HepG2 (cell line): ENCODE measurements around the gene RPH3AL. TPM values are rescaled to one million over a fixed set of nuclear protein-coding genes. Genes with fewer than 3 reads are reported as not detected.

Experiments
- BHLHE40 ChIP-seq: IDR thresholded peaks from 2 replicates; pipeline ENCODE4 v1.6.1; 2011; ENCODE audit warnings: low read length, improper control_type of control experiment
- MAFF ChIP-seq: IDR thresholded peaks from 2 replicates; pipeline ENCODE4 v1.6.1; 2011; ENCODE audit warnings: low read depth, low read length, improper control_type of control experiment
- RAD21 ChIP-seq: fragments of 450-650 bp; formaldehyde crosslinking; IDR thresholded peaks from 2 replicates; pipeline ENCODE4 v1.5.0; 2020; ENCODE audit warnings: mild to moderate bottlenecking
- ZNF562 ChIP-seq: sonication (generic); formaldehyde crosslinking; IDR thresholded peaks from 2 replicates; pipeline ENCODE4 v1.8.0; 2022; ENCODE audit warnings: missing genetic modification reagents, borderline replicate concordance
- ZNF782 ChIP-seq: sonication (generic); formaldehyde crosslinking; IDR thresholded peaks from 2 replicates; pipeline ENCODE4 v1.4.0; 2020; ENCODE audit warnings: missing genetic modification reagents, mild to moderate bottlenecking, borderline replicate concordance
- polyA plus RNA-seq, 8 experiments: library from polyadenylated mRNA; depleted of rRNA in 3 of 8; stranded (reverse) in 7 of 8; unstranded in 1 of 8; fragments of >200 nt; fragmentation: Illumina TruSeq in 4 of 8; extraction: Trizol in 4 of 8; gene quantifications; 2 replicates each; pipeline versions ENCODE4 v1.2.1 to v1.2.3, GENCODE V29; 2011 to 2016; ENCODE audit warnings: low read depth in 4 of 8, missing spikeins in 1 of 8, mixed read lengths in 1 of 8; ENCODE audit not compliant: insufficient read depth in 1 of 8
- total RNA-seq, 5 experiments: library from RNA; depleted of rRNA; stranded (reverse); fragments of >200 nt; fragmentation: Illumina TruSeq; extraction: Trizol; gene quantifications; 2 replicates each; pipeline ENCODE4 v1.2.3, GENCODE V29; 2016; ENCODE audit warnings: low read depth in 1 of 5
- TF ChIP-seq, protein P1 (sequence below): sonication (generic); formaldehyde crosslinking; IDR thresholded peaks from 2 replicates; pipeline ENCODE4 v1.5.0; 2020; ENCODE audit warnings: mild to moderate bottlenecking, missing genetic modification reagents, moderate library complexity
- TF ChIP-seq, protein P2 (sequence below): IDR thresholded peaks from 2 replicates; pipeline ENCODE4 v1.6.1; 2018; ENCODE audit warnings: missing genetic modification reagents, mild to moderate bottlenecking, missing compliant biosample characterization
- TF ChIP-seq, protein P3 (sequence below): sonication (generic); formaldehyde crosslinking; IDR thresholded peaks from 2 replicates; pipeline ENCODE4 v1.4.0; 2020; ENCODE audit warnings: missing genetic modification reagents

The RPH3AL gene
- total and polyA plus RNA-seq, 2 of the 13 experiments (the other 11 are each of a cell fraction or from before 2014, with no cell fraction given), result 7.8 to 16.4 TPM

DNA sequence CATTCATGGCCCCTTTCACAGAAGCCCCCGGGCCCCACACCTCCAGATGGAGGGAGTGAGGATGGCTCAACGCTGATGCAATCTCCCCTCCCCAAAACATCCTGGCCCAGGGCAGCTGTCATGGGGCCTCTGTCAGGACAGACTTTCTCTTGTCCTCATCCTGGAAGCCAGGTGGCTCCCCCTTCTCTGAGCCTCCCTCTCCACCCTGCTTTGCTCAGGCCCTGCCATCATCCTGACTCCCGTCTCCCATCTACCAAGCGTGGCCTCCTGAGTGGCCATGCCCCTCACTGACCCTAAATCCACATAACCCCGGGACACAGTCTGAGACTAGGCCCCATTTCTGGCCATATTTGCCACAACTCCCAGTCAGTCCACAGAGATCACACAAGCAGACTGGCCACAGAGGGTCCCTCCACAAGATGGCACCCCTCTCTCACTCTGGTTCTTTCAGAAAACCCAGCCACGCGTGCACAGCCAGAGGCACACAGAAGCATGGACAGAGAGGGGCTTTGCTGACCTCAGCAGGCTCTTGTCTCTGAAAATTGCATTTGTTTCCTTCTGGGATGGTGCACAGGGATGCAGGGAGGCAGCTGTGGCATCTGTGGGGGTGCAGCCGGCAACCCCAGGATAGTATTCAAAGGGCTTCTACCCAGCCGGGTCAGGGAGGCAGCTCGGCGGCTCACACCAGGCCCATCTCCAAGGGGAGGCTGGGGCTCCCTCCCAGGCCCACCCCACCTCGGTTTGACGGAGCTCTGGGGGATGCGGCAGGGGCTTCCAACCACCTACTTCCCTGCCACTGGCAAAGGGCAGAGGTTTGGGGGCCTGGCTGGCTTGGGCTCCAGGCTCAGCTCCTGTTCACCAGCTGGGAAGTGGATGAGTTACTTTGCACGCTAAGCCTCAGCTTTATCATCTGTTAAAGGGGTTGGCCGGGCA is 188.0 kb downstream of the RPH3AL start (continued):
- TF ChIP-seq, protein P1, sequence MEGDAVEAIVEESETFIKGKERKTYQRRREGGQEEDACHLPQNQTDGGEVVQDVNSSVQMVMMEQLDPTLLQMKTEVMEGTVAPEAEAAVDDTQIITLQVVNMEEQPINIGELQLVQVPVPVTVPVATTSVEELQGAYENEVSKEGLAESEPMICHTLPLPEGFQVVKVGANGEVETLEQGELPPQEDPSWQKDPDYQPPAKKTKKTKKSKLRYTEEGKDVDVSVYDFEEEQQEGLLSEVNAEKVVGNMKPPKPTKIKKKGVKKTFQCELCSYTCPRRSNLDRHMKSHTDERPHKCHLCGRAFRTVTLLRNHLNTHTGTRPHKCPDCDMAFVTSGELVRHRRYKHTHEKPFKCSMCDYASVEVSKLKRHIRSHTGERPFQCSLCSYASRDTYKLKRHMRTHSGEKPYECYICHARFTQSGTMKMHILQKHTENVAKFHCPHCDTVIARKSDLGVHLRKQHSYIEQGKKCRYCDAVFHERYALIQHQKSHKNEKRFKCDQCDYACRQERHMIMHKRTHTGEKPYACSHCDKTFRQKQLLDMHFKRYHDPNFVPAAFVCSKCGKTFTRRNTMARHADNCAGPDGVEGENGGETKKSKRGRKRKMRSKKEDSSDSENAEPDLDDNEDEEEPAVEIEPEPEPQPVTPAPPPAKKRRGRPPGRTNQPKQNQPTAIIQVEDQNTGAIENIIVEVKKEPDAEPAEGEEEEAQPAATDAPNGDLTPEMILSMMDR (CRISPR knock-in tag), result peak; percentile 89
- TF ChIP-seq, protein P2, sequence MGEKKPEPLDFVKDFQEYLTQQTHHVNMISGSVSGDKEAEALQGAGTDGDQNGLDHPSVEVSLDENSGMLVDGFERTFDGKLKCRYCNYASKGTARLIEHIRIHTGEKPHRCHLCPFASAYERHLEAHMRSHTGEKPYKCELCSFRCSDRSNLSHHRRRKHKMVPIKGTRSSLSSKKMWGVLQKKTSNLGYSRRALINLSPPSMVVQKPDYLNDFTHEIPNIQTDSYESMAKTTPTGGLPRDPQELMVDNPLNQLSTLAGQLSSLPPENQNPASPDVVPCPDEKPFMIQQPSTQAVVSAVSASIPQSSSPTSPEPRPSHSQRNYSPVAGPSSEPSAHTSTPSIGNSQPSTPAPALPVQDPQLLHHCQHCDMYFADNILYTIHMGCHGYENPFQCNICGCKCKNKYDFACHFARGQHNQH (CRISPR knock-in tag), result 0 out of 2 replicates have a peak, but pooled peaks have one; percentile 23
- TF ChIP-seq ZNF782 (CRISPR knock-in tag), result no peak
- 0 out of 2 replicates have a peak, but pooled peaks have one; percentile 25 for TF ChIP-seq BHLHE40
- peak; percentile 49 for TF ChIP-seq MAFF
- TF ChIP-seq, protein P3, sequence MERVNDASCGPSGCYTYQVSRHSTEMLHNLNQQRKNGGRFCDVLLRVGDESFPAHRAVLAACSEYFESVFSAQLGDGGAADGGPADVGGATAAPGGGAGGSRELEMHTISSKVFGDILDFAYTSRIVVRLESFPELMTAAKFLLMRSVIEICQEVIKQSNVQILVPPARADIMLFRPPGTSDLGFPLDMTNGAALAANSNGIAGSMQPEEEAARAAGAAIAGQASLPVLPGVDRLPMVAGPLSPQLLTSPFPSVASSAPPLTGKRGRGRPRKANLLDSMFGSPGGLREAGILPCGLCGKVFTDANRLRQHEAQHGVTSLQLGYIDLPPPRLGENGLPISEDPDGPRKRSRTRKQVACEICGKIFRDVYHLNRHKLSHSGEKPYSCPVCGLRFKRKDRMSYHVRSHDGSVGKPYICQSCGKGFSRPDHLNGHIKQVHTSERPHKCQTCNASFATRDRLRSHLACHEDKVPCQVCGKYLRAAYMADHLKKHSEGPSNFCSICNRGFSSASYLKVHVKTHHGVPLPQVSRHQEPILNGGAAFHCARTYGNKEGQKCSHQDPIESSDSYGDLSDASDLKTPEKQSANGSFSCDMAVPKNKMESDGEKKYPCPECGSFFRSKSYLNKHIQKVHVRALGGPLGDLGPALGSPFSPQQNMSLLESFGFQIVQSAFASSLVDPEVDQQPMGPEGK (CRISPR knock-in tag), result 0 out of 2 replicates have a peak, but pooled peaks have one; percentile 13
- peak; percentile 65; the same call in 1 of the 2 replicates for TF ChIP-seq RAD21 (CRISPR knock-in tag)
- TF ChIP-seq ZNF562 (CRISPR knock-in tag), result no peak
